Type B pancreatic cell (in vitro differentiated cells): ENCODE measurements around the gene CASR. TPM values are rescaled to one million over a fixed set of nuclear protein-coding genes. Genes with fewer than 3 reads are reported as not detected.

ENCODE experiments used
- DNase-seq: peaks from one replicate; pipeline ENCODE4 v3.0.0; 2021; ENCODE audit warnings: mixed read lengths; ENCODE audit not compliant: unreplicated experiment; ENCODE audit errors: extremely low spot score
- H3K27ac Mint-ChIP-seq: 2 replicates; pipeline ENCODE4 v1.8.0; 2021; ENCODE audit warnings: mild to moderate bottlenecking, mixed read lengths
- H3K27me3 Mint-ChIP-seq: 2 replicates; pipeline ENCODE4 v1.8.0; 2021; ENCODE audit warnings: mixed read lengths
- H3K36me3 Mint-ChIP-seq: 2 replicates; pipeline ENCODE4 v1.8.0; 2021; ENCODE audit warnings: mixed read lengths
- H3K4me1 Mint-ChIP-seq: one replicate; pipeline ENCODE4 v1.8.0; 2021; ENCODE audit warnings: mixed read lengths; ENCODE audit not compliant: unreplicated experiment
- H3K4me3 Mint-ChIP-seq: 2 replicates; pipeline ENCODE4 v1.8.0; 2021; ENCODE audit warnings: mild to moderate bottlenecking, mixed read lengths
- H3K9me3 Mint-ChIP-seq: 2 replicates; pipeline ENCODE4 v1.8.0; 2021; ENCODE audit warnings: mixed read lengths
- total RNA-seq: library from RNA; stranded (reverse); gene quantifications from 2 replicates; pipeline ENCODE4 v1.2.1, GENCODE V29; 2021; ENCODE audit warnings: low replicate concordance
- TF ChIP-seq, protein P1 (sequence below): fragments of 200-600 bp; sonication (generic); conservative IDR thresholded peaks from 2 replicates; pipeline ENCODE4 v1.5.0; 2021; ENCODE audit warnings: antibody characterized with exemption, mild to moderate bottlenecking

Gene CASR
- total RNA-seq, 1 donor from 2014 or later = 0.87 TPM

DNA sequence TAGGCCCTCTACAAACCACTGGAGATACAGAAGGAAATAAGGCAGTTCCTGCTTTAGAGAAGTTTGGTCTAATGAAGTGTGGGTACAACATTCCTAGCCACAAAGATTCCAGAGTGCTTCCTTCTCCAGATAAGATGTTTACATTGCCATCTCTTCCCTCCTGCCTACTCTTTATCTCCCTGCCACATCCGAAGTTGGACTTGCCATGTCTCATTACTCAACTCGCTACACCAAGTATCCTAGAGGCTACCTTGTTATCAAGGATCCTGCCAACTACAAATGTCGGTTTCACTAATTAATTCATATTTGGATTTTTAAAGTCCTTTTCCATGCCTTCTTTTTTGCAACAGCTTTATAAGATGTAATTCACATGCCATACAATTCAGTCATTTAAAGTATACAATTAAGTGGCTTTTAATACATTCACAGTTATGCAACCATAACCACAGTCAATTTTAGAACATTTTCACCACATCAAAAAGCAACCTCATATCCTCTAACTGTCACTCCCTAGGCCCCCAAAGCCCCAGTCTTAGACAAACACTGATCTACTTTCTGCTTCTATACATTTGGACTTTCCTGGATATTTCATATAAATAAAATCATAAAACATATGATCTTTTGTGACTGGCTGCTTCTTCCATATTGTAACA, 87.9 kb downstream of the CASR start:
- Mint-ChIP-seq H3K27me3 (peaks cover 2% of the 10 kb centered on the region), H3K4me1 (no peaks in the 10 kb centered on the region), H3K36me3 (no peaks in the 10 kb centered on the region)

DNA sequence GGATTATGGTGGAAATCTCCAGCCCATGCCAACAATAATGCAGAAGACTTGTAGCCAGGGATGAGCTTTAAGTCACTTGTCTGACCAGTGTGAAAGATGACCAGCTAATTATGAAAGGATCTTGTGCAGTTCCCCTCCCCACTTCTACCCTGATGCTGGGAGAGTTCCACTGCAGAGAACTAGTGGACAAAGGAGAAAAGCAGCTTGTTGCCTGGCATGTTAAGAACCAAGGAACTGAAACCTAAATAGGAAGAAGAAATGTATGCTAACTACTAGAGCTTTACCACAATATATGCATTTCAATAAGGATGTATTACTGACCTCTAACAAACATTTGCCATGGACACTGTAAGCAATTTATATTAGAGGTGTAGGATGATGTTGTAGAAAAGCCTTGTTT, 89.4 kb downstream of the CASR start:
- no peak for DNase-seq
- Mint-ChIP-seq H3K9me3 (peaks cover 4% of the 10 kb centered on the region), H3K27ac (no peak overlapping the region), H3K36me3 (no peaks in the 10 kb centered on the region), H3K4me1 (no peaks in the 10 kb centered on the region), H3K4me3 (no peak overlapping the region), H3K27me3 (peaks cover 2% of the 10 kb centered on the region)
- TF ChIP-seq, protein P1, sequence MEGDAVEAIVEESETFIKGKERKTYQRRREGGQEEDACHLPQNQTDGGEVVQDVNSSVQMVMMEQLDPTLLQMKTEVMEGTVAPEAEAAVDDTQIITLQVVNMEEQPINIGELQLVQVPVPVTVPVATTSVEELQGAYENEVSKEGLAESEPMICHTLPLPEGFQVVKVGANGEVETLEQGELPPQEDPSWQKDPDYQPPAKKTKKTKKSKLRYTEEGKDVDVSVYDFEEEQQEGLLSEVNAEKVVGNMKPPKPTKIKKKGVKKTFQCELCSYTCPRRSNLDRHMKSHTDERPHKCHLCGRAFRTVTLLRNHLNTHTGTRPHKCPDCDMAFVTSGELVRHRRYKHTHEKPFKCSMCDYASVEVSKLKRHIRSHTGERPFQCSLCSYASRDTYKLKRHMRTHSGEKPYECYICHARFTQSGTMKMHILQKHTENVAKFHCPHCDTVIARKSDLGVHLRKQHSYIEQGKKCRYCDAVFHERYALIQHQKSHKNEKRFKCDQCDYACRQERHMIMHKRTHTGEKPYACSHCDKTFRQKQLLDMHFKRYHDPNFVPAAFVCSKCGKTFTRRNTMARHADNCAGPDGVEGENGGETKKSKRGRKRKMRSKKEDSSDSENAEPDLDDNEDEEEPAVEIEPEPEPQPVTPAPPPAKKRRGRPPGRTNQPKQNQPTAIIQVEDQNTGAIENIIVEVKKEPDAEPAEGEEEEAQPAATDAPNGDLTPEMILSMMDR = no peak

More for the DNA sequence above, 87.9 kb downstream of the CASR start:
- no peak for DNase-seq
- no peak overlapping the region for H3K4me3 Mint-ChIP-seq
- H3K27ac Mint-ChIP-seq = no peak overlapping the region
- TF ChIP-seq, protein P1 = no peak
- H3K9me3 Mint-ChIP-seq = peaks cover 4% of the 10 kb centered on the region

DNA sequence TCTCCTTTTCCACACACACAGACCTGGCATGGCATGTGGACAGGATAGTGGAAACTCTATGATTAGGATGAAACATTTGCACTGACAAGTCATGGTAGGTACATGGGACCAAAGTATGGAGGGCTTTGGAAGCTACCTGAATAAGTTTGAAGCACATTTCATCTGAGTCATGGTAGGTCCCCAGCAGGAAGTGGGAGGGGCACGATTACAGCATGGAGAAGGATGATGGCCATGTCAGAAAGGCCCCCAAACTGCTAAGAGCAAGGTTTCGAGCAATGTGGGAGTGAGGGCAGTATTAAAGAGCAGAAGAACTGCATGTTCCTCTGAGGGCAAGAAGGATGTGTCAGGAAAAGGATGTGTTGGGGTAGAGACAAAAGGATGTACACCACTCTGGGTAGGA, 90.0 kb downstream of the CASR start:
- DNase-seq = no peak
- no peaks in the 10 kb centered on the region for H3K36me3 Mint-ChIP-seq
- H3K27me3 Mint-ChIP-seq = peaks cover 2% of the 10 kb centered on the region
- H3K9me3 Mint-ChIP-seq = peaks cover 4% of the 10 kb centered on the region
- H3K4me3 Mint-ChIP-seq = no peak overlapping the region
- TF ChIP-seq, protein P1 = no peak
- no peaks in the 10 kb centered on the region for H3K4me1 Mint-ChIP-seq
- H3K27ac Mint-ChIP-seq = no peak overlapping the region

DNA sequence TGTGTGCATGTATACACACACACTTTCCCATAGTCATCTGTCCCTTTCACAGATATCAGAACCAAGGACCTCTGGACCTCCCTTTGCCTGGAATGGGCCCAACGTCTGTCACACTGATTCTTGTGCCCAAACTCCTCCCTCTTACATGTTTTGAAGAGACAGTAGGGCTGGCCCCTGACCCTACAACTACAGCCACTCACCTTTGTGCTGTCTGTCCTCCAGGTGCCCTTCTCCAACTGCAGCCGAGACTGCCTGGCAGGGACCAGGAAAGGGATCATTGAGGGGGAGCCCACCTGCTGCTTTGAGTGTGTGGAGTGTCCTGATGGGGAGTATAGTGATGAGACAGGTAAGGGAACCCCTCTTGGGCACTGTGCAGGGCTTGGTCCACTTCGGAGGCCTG, 98.4 kb downstream of the CASR start:
- Mint-ChIP-seq H3K4me3 (no peak overlapping the region), H3K27me3 (peaks cover 3% of the 10 kb centered on the region), H3K27ac (no peak overlapping the region), H3K36me3 (no peaks in the 10 kb centered on the region), H3K9me3 (no peaks in the 10 kb centered on the region), H3K4me1 (no peaks in the 10 kb centered on the region)
- DNase-seq = no peak
- TF ChIP-seq, protein P1 = no peak

DNA sequence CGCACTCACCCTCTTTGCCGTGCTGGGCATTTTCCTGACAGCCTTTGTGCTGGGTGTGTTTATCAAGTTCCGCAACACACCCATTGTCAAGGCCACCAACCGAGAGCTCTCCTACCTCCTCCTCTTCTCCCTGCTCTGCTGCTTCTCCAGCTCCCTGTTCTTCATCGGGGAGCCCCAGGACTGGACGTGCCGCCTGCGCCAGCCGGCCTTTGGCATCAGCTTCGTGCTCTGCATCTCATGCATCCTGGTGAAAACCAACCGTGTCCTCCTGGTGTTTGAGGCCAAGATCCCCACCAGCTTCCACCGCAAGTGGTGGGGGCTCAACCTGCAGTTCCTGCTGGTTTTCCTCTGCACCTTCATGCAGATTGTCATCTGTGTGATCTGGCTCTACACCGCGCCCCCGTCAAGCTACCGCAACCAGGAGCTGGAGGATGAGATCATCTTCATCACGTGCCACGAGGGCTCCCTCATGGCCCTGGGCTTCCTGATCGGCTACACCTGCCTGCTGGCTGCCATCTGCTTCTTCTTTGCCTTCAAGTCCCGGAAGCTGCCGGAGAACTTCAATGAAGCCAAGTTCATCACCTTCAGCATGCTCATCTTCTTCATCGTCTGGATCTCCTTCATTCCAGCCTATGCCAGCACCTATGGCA, 100.5 kb downstream of the CASR start:
- Mint-ChIP-seq H3K27me3 (peaks cover 3% of the 10 kb centered on the region), H3K36me3 (no peaks in the 10 kb centered on the region), H3K27ac (no peak overlapping the region), H3K4me1 (no peaks in the 10 kb centered on the region), H3K9me3 (no peaks in the 10 kb centered on the region), H3K4me3 (no peak overlapping the region)
- TF ChIP-seq, protein P1 = no peak
- no peak for DNase-seq
